Cerebellar nuclear complex (tissue), 1 donor: Measurements from ENCODE around the gene MLPH.
A peak's percentile ranks its signal among the peaks of the same experiment; 100 is the strongest.
"Not testable (repeated sequence)": the region's sequence is repeated elsewhere in the genome, so short reads cannot be mapped to it uniquely, and the experiment has no call there.

Experiments used
- DNase-seq, 2 experiments: peaks; one replicate each; lab custom pipeline; 2025; lab: John Stamatoyannopoulos, UW

MLPH gene

DNA sequence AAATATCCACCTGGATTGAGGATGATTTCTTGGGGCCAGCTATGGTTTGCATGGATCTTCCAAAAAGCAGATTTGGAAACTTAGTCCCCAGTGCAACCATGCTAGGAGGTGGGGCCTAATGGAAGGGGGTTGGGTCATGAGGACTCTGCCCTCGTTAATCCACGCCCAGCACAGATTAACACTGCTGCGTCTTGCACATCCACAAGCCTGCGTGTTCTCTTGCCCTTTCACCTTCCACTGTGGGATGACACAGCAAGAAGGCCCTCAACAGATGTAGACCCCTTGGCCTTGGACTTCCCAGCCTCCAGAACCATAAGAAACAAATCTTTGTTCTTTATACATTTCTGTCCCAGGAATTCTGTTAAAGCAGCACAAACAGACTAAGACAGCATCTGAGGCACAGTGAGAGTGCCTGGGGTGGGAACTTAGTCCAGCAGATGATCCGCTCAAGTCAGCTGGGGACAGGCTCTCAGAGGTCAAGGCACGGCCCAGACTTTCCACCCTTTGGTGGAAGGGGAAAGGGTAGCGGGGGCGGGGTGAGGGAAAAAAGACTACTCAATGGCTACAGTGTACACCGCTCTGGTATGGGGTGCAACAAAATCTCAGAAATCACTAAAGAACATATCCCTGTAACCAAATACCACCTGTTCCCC lies 101.1 kb downstream of the MLPH start:
- no peak for DNase-seq

DNA sequence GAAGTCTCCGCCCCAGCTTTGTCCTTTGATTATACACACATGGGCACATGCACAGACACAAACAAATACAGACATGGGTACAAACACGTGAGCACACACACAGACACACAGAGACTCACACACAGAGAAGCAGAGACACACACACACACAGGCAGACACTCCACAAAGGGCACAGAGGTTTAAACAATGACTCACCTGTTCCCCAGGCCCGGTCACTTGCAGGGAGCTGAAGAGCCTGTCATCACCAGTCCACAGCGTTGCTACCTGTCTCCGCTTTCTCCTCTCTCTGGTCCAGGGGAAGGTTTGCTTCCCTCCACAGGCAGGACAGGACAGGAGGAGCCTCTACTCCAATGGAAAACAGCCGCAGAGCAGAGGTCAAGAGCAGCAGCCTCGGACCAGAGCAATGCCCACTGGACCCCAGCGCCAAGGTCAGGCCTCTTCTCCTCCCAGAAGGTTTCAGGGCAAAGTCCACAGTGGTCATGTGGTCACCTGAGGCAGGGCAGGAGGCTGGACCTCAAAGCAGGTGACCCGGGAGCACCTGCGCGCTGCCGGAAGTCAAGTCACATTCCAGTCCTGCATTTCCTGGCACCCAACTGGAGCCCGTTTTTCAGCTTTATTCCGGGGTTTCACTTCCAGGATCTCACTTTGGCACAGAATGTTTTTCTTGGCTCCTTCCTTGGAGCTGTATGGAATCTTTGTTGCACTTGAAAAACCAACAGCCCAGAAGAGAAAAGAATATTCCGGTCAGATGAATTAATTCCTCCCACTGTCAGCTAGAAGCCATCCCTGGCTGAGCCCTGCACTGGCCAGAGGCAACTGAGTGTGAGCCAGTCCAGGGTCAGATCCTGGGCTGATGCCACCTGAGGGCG lies 103.5 kb downstream of the MLPH start, which contains the start of gene RAB17:
RAB17 (minus strand) TSS at position 463 of the 869 bp plus-strand sequence. CDS start 4,580 bp downstream, outside the sequence.
- DNase-seq = no peak

- no peak for DNase-seq
Measured at GRCh38 chr2:237591141-237591881, 104.3 kb downstream of the MLPH start.

DNA sequence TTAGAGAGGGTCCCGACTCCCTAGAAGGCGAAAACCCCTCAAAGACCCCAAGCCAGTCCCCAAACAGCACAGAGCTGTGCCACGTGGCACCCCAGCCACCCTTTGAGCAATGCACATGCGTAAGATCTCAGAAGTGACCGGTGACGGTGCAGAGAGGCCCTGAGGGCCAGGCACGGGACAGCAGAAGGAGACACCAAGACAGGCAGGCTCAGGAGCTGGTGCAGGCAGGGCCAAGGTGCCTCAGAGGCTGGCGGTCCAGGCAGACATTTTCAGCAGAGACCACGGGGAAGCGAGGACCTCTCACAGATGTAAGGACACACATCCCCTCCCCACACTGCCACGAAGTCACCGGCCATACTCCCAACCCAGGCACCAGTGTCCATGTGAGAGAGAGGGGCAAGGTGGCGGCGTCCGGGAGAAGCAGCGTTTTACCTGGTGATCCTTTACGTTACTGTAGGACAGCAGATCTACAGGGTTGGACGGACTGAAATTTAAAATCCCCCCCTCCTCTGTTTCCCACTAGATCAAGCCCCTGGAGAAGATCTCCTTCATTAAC lies 105.5 kb downstream of the MLPH start:
- no peak for DNase-seq

GRCh38 chr2:237593036-237593435 lies 106.0 kb downstream of the MLPH start:
- no peak for DNase-seq

- no peak for DNase-seq
Measured at GRCh38 chr2:237593596-237594320, 106.7 kb downstream of the MLPH start.

DNA sequence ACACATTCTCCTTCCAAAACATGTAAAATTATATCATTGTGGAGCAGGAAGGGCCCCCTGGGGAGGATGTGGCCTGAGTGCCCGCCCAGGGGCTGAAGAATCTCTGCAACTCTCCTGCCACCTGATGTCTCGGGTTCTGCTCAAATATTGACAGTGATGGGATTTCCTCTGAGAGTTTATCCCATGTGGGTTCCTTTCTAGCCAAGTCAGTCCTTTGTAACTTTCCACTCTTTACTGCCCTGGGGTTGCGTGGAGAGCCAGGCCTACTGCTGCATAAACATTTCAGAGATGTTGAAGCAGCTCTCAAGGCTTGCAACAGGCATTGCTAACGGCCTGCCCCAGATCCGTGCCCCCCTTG lies 107.4 kb downstream of the MLPH start:
- DNase-seq = no peak

GRCh38 chr2:237595829-237596519 lies 108.9 kb downstream of the MLPH start:
- not testable (repeated sequence) for DNase-seq

DNA sequence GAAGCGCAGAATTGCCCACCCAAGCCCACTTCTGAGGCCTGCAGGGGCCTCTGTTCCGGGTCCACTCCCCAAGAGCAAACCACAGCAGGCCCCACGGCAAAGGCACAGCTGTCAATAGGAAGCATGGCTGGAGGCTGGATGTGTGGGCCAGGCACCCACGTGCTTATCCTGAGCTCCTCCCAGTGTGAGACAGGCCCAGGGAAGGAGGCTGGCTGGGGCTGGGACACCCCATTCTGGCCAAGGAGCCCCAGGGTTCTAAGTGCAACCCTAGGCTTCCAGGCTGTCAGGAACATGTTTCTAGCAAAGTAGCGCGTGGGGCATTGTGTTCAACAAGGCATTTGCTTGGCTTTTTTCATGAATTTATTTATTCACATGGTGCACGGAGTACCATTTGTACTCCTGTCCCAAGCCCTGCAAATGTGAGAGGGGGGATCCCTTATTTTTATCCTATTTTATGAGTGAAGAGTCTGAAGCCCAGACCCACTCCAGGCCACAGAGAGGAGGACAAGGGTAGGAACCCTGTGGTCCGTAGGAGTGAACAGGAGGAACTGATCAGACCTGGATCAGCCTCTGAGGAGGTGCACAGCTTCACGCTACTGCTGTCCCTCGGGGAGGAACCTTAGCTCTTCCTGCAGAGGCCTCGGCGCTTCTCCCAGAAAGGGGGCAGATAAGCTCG lies 109.6 kb downstream of the MLPH start:
- DNase-seq = no peak

- DNase-seq = no peak
Measured at GRCh38 chr2:237597196-237598145, 110.4 kb downstream of the MLPH start.

- no peak for DNase-seq
Measured at GRCh38 chr2:237598468-237599208, 111.6 kb downstream of the MLPH start.

GRCh38 chr2:237599465-237600110 lies 112.5 kb downstream of the MLPH start:
- no peak for DNase-seq

DNA sequence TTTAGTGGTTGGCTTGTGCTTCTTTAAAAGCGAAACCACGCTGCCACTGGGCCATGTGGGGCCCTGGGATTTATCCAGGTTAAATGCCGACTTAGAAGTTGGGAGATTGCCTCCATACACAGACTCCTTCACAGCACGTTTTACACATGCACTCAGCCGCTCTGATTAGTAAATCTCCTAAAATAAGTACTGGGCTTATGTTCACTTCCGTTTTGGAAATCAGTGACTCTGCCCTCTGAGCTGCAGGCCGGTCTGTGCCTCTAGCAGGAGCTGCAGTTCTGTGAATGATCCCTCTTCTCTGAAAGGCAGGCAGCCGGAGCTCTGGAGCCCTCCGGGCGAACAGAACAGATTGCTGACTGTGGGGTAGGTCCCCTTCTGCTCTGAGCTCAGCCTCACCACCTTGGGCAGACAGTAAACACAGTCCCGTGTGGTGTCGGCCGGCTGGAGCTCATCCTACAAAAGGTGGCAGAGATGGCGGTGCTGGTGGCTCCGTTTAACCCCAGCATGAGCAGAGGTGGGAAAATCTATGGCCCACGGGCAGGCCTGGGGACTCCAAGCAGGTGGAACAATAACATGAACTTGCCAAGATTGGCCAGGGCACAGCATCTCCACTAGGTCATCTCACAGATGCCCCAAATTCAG lies 113.3 kb downstream of the MLPH start:
- peak in 1 of 2 experiments; percentile 14 for DNase-seq

- no peak for DNase-seq
Measured at GRCh38 chr2:237601453-237602116, 114.5 kb downstream of the MLPH start.

GRCh38 chr2:237602409-237602808 lies 115.4 kb downstream of the MLPH start:
- no peak for DNase-seq

GRCh38 chr2:237603049-237603717 lies 116.1 kb downstream of the MLPH start:
- DNase-seq = no peak
